B cell (primary cell): Measurements from ENCODE around the gene LECT2. TPM values are rescaled to one million over a fixed set of nuclear protein-coding genes. Genes with fewer than 3 reads are reported as not detected.

Experiments
- ATAC-seq: fragments of 200-7000 bp; cut with Tn5 transposase; one replicate; pipeline ENCODE4 v1.10.0; 2021; ENCODE audit warnings: low read depth, mild to moderate bottlenecking, moderate number of reproducible peaks, moderate library complexity
- CTCF ChIA-PET: fragments of 350-600 bp; sonication (Branson Sonifier 250); formaldehyde crosslinking; loops from one replicate; lab custom pipeline; 2021; ENCODE audit warnings: antibody characterized with exemption, inconsistent platforms; lab: Charles Lee
- POLR2A ChIA-PET: fragments of 350-600 bp; sonication (Branson Sonifier 250); formaldehyde crosslinking; loops from one replicate; lab custom pipeline; 2021; ENCODE audit warnings: antibody characterized with exemption; lab: Charles Lee
- DNase-seq: peaks from one replicate; pipeline ENCODE4 v3.0.0; 2013
- H2AFZ ChIP-seq: 2 replicates; pipeline ENCODE4 v1.6.1; 2012; ENCODE audit warnings: mild to moderate bottlenecking, low read depth, low read length; ENCODE audit not compliant: insufficient read depth, poor library complexity, severe bottlenecking
- H3K27ac ChIP-seq, 2 donors: 1 replicate in 1 of 2; 2 replicates in 1 of 2; pipeline ENCODE4 v1.5.1; 2012 to 2013; ENCODE audit warnings: low read length in 2 of 2, mild to moderate bottlenecking in 2 of 2, moderate library complexity in 1 of 2
- H3K27me3 ChIP-seq, 4 experiments: fragments of 200-600 bp in 1 of 4; sonication (generic) in 1 of 4; replicated peaks in 1 of 4; 1 replicate in 2 of 4; 2 replicates in 2 of 4; pipeline versions ENCODE4 v1.6.1 to v1.7.0; 2013 to 2016; ENCODE audit warnings: low read length in 3 of 4, mild to moderate bottlenecking in 2 of 4, mixed read lengths in 1 of 4, moderate library complexity in 1 of 4; ENCODE audit not compliant: insufficient read depth in 4 of 4, control insufficient read depth in 3 of 4; ENCODE audit errors: control extremely low read depth in 1 of 4
- H3K36me3 ChIP-seq, 2 experiments: replicated peaks in 1 of 2; 1 replicate in 1 of 2; 2 replicates in 1 of 2; pipeline versions ENCODE4 v1.6.1 to v1.7.1; 2013; ENCODE audit warnings: low read length in 1 of 2; ENCODE audit not compliant: insufficient read depth in 2 of 2, control insufficient read depth in 1 of 2; ENCODE audit errors: control extremely low read depth in 1 of 2, extremely low read depth in 1 of 2
- H3K4me1 ChIP-seq, 2 donors: fragments of 200-600 bp in 1 of 2; sonication (generic) in 1 of 2; 1 replicate in 1 of 2; 2 replicates in 1 of 2; pipeline versions ENCODE4 v1.5.1 to v1.6.1; 2013 to 2017; ENCODE audit warnings: low read length in 2 of 2; ENCODE audit not compliant: control insufficient read depth in 2 of 2, insufficient read depth in 2 of 2
- H3K4me2 ChIP-seq: replicated peaks from 2 replicates; pipeline ENCODE3; 2012; ENCODE audit warnings: mild to moderate bottlenecking, low read depth, low read length; ENCODE audit not compliant: poor library complexity, severe bottlenecking
- H3K4me3 ChIP-seq, 5 experiments: fragments of 200-600 bp in 1 of 5; sonication (generic) in 1 of 5; 1 replicate in 3 of 5; 2 replicates in 2 of 5; pipeline versions ENCODE4 v1.5.1 to v1.7.0; 2011 to 2016; ENCODE audit warnings: low read length in 4 of 5, mild to moderate bottlenecking in 4 of 5, low read depth in 2 of 5, control low read depth in 1 of 5, moderate library complexity in 1 of 5; ENCODE audit not compliant: insufficient read depth in 1 of 5; ENCODE audit errors: control extremely low read depth in 1 of 5, extremely low read depth in 1 of 5
- H3K79me2 ChIP-seq: fragments of 200-600 bp; sonication (generic); one replicate; pipeline ENCODE4 v1.6.0; 2016; ENCODE audit warnings: low read length; ENCODE audit not compliant: control insufficient read depth, insufficient read depth
- H3K9ac ChIP-seq: fragments of 200-600 bp; sonication (generic); 2 replicates; pipeline ENCODE4 v1.6.1; 2017; ENCODE audit warnings: mild to moderate bottlenecking, low read length, moderate library complexity
- H3K9me3 ChIP-seq, 3 donors: one replicate each; pipeline versions ENCODE4 v1.6.1 to v1.7.1; 2013; ENCODE audit warnings: low read length in 2 of 3; ENCODE audit not compliant: control insufficient read depth in 2 of 3, insufficient read depth in 1 of 3; ENCODE audit errors: control extremely low read depth in 1 of 3
- H4K20me1 ChIP-seq: 2 replicates; pipeline ENCODE4 v1.6.0; 2012; ENCODE audit warnings: mild to moderate bottlenecking, low read length; ENCODE audit not compliant: insufficient read depth, control insufficient read depth, poor library complexity, severe bottlenecking
- H3K27ac Mint-ChIP-seq: one replicate; pipeline ENCODE4 v1.8.0; 2021; ENCODE audit warnings: mixed read lengths
- H3K27me3 Mint-ChIP-seq: one replicate; pipeline ENCODE4 v1.8.0; 2021; ENCODE audit warnings: mixed read lengths
- H3K4me1 Mint-ChIP-seq: one replicate; pipeline ENCODE4 v1.8.0; 2021; ENCODE audit warnings: mixed read lengths
- H3K4me3 Mint-ChIP-seq: one replicate; pipeline ENCODE4 v1.8.0; 2021; ENCODE audit warnings: mixed read lengths
- H3K9me3 Mint-ChIP-seq: one replicate; pipeline ENCODE4 v1.8.0; 2022; ENCODE audit warnings: mixed read lengths; ENCODE audit not compliant: insufficient read depth
- CTCF ChIP-seq: fragments of 200-600 bp; IDR thresholded peaks from one replicate; pipeline ENCODE4 v1.8.0; 2022; ENCODE audit warnings: antibody characterized with exemption, mild to moderate bottlenecking
- EZH2 ChIP-seq: IDR thresholded peaks from 2 replicates; pipeline ENCODE4 v1.6.1; 2012; ENCODE audit warnings: borderline replicate concordance, low read depth, mild to moderate bottlenecking, moderate library complexity, low read length; ENCODE audit not compliant: insufficient read depth, poor library complexity, severe bottlenecking
- WGBS: methylation state at CpG from one replicate; pipeline ENCODE4 v1.1.5; 2013; ENCODE audit warnings: missing lambda C conversion rate; ENCODE audit not compliant: insufficient coverage; 5-methylcytosine and 5-hydroxymethylcytosine counted together
- intact Hi-C: fragments of 100-400 bp; cut with micrococcal nuclease; formaldehyde crosslinking; loops from one replicate; pipeline ENCODE4 v1.10.0; 2022
- polyA plus RNA-seq: library from polyadenylated mRNA; depleted of rRNA; stranded (reverse); fragments of >200 nt; gene quantifications from 2 replicates; pipeline ENCODE4 v1.2.3, GENCODE V29; 2012
- total RNA-seq, 2 donors: library from RNA; stranded (reverse); fragments of 120-200 nt in 1 of 2; gene quantifications; 1 replicate in 1 of 2; 2 replicates in 1 of 2; pipeline versions ENCODE4 v1.2.3 to v1.2.4, GENCODE V29; 2013 to 2022

The LECT2 gene
- total and polyA plus RNA-seq, 2 donors (not counting 1 experiment from before 2014, with no cell fraction given), result not detected

- intact Hi-C loops, result no loop called here
- no peak overlapping the region for H3K4me3 ChIP-seq
- 88% methylated on average over 1 of the region's 2 CpGs for WGBS
- DNase-seq, result no peak
- POLR2A ChIA-PET, result no interaction called here
- H3K27me3 ChIP-seq, result peaks cover 0 to 22% (median 6%) of the 10 kb centered on the region in 4 experiments
- no peak overlapping the region for H3K27ac ChIP-seq
- no peaks in the 10 kb centered on the region for H3K79me2 ChIP-seq
- no peak overlapping the region for H3K4me2 ChIP-seq
- TF ChIP-seq EZH2 (no peak), CTCF (no peak)
- Mint-ChIP-seq H3K27ac (no peak overlapping the region), H3K9me3 (peaks cover 3% of the 10 kb centered on the region), H3K27me3 (peaks cover 44% of the 10 kb centered on the region), H3K4me3 (no peak overlapping the region), H3K4me1 (no peaks in the 10 kb centered on the region)
- H3K4me1 ChIP-seq, result no peaks in the 10 kb centered on the region
- H4K20me1 ChIP-seq, result no peaks in the 10 kb centered on the region
- CTCF ChIA-PET, result no interaction called here
- H2AFZ ChIP-seq, result no peak overlapping the region
- H3K9ac ChIP-seq, result no peak overlapping the region
- H3K36me3 ChIP-seq, result no peaks in the 10 kb centered on the region
- ATAC-seq, result no peak
- H3K9me3 ChIP-seq, result peaks cover 0 to 2% (median 0%) of the 10 kb centered on the region in 3 donors
Measured at GRCh38 chr5:135973323-135974020, 18.7 kb upstream of the LECT2 start.

- TF ChIP-seq CTCF (no peak), EZH2 (no peak)
- no peak overlapping the region for H3K4me2 ChIP-seq
- Mint-ChIP-seq H3K27me3 (peaks cover 35% of the 10 kb centered on the region), H3K27ac (no peak overlapping the region), H3K4me3 (no peak overlapping the region), H3K9me3 (peaks cover 3% of the 10 kb centered on the region), H3K4me1 (no peaks in the 10 kb centered on the region)
- H2AFZ ChIP-seq, result no peak overlapping the region
- H4K20me1 ChIP-seq, result no peaks in the 10 kb centered on the region
- peaks cover 0 to 15% (median 2%) of the 10 kb centered on the region in 4 experiments for H3K27me3 ChIP-seq
- CTCF ChIA-PET, result no interaction called here
- intact Hi-C loops, result no loop called here
- no peaks in the 10 kb centered on the region for H3K4me1 ChIP-seq
- peaks cover 0 to 2% (median 0%) of the 10 kb centered on the region in 3 donors for H3K9me3 ChIP-seq
- DNase-seq, result no peak
- H3K27ac ChIP-seq, result no peak overlapping the region
- H3K79me2 ChIP-seq, result no peaks in the 10 kb centered on the region
- POLR2A ChIA-PET, result no interaction called here
- H3K36me3 ChIP-seq, result no peaks in the 10 kb centered on the region
- H3K9ac ChIP-seq, result no peak overlapping the region
- no peak overlapping the region for H3K4me3 ChIP-seq
- no peak for ATAC-seq
- no CpG with 5 or more reads among the region's 1 CpG for WGBS
Measured at GRCh38 chr5:135971701-135972100, 16.9 kb upstream of the LECT2 start.
